Measurements from ENCODE around the gene PLAC9.
"Not testable (repeated sequence)": the region's sequence is repeated elsewhere in the genome, so short reads cannot be mapped to it uniquely, and the experiment has no call there.

The PLAC9 gene

GRCh38 chr10:80133687-80134086 lies 1.2 kb downstream of the PLAC9 start:
- not testable (repeated sequence) for H2BK120ac ChIP-seq (ENCODE audit: insufficient read depth, low read length, poor library complexity); H4K12ac ChIP-seq (ENCODE audit: low read depth, low read length); DNase-seq; H2AFZ ChIP-seq (ENCODE audit: insufficient read depth, low read length, poor library complexity); H3K9me3 ChIP-seq (ENCODE audit: insufficient read depth, low read depth, low read length); H2BK5ac ChIP-seq (ENCODE audit: low read depth, low read length, poor library complexity); H3K4me2 ChIP-seq (ENCODE audit: low read length); H3K4me1 ChIP-seq (ENCODE audit: control insufficient read depth in 1 of 2, insufficient read depth in 2 of 2, low read length in 2 of 2); H3K79me2 ChIP-seq (ENCODE audit: control insufficient read depth, insufficient read depth, low read length, poor library complexity); H3K23ac ChIP-seq (ENCODE audit: low read length); H3K36me3 ChIP-seq (ENCODE audit: control insufficient read depth in 1 of 2, insufficient read depth in 2 of 2, low read length in 2 of 2); H3K4ac ChIP-seq (ENCODE audit: low read depth, low read length); H3K14ac ChIP-seq (ENCODE audit: low read length); H3K27me3 ChIP-seq (ENCODE audit: insufficient read depth, low read length); H3K4me3 ChIP-seq (ENCODE audit: low read depth, low read length); H3K18ac ChIP-seq (ENCODE audit: low read length); H3K27ac ChIP-seq (ENCODE audit: low read depth, low read length); H3K9ac ChIP-seq (ENCODE audit: low read length); H4K8ac ChIP-seq (ENCODE audit: low read depth, low read length); H4K91ac ChIP-seq (ENCODE audit: low read depth, low read length); H2AK5ac ChIP-seq (ENCODE audit: low read length); H3K79me1 ChIP-seq (ENCODE audit: low read length); H2BK12ac ChIP-seq (ENCODE audit: low read length)
- WGBS (ENCODE audit: extremely low coverage, insufficient coverage, insufficient read length): no CpG with 5 or more reads among the region's 9 CpGs

GRCh38 chr10:80136134-80136571 lies 3.6 kb downstream of the PLAC9 start:
- Histone ChIP-seq H4K91ac (ENCODE audit: low read depth, low read length) (no peak overlapping the region), H4K8ac (ENCODE audit: low read depth, low read length) (no peak overlapping the region), H3K9ac (ENCODE audit: low read length) (no peak overlapping the region), H3K27me3 (ENCODE audit: insufficient read depth, low read length) (no peaks in the 10 kb centered on the region), H3K14ac (ENCODE audit: low read length) (no peak overlapping the region), H4K12ac (ENCODE audit: low read depth, low read length) (no peak overlapping the region), H3K4me2 (ENCODE audit: low read length) (no peak overlapping the region), H2BK12ac (ENCODE audit: low read length) (no peak overlapping the region), H3K23ac (ENCODE audit: low read length) (no peak overlapping the region), H3K4me1 (ENCODE audit: control insufficient read depth in 1 of 2, insufficient read depth in 2 of 2, low read length in 2 of 2) (peaks cover 4 to 9% of the 10 kb centered on the region in 2 experiments), H2BK120ac (ENCODE audit: insufficient read depth, low read length, poor library complexity) (no peak overlapping the region), H3K79me1 (ENCODE audit: low read length) (peaks cover 7% of the 10 kb centered on the region), H2AFZ (ENCODE audit: insufficient read depth, low read length, poor library complexity) (no peak overlapping the region), H3K36me3 (ENCODE audit: control insufficient read depth in 1 of 2, insufficient read depth in 2 of 2, low read length in 2 of 2) (no peaks in the 10 kb centered on the region), H3K18ac (ENCODE audit: low read length) (no peak overlapping the region), H2AK5ac (ENCODE audit: low read length) (no peak overlapping the region), H3K4me3 (ENCODE audit: low read depth, low read length) (no peak overlapping the region), H3K79me2 (ENCODE audit: control insufficient read depth, insufficient read depth, low read length, poor library complexity) (peaks cover 4% of the 10 kb centered on the region), H2BK5ac (ENCODE audit: low read depth, low read length, poor library complexity) (no peak overlapping the region), H3K9me3 (ENCODE audit: insufficient read depth, low read depth, low read length) (no peaks in the 10 kb centered on the region), H3K27ac (ENCODE audit: low read depth, low read length) (no peak overlapping the region), H3K4ac (ENCODE audit: low read depth, low read length) (no peak overlapping the region)
- WGBS (ENCODE audit: extremely low coverage, insufficient coverage, insufficient read length): no CpG with 5 or more reads among the region's 8 CpGs
- no peak for DNase-seq

- Histone ChIP-seq H2AFZ (ENCODE audit: insufficient read depth, low read length, poor library complexity) (no peak overlapping the region), H3K36me3 (ENCODE audit: control insufficient read depth in 1 of 2, insufficient read depth in 2 of 2, low read length in 2 of 2) (no peaks in the 10 kb centered on the region)
Measured at GRCh38 chr10:80137031-80137862, 4.7 kb downstream of the PLAC9 start.

GRCh38 chr10:80137920-80138319 lies 5.4 kb downstream of the PLAC9 start:
- no peak overlapping the region for H4K12ac ChIP-seq (ENCODE audit: low read depth, low read length)
- H3K4ac ChIP-seq (ENCODE audit: low read depth, low read length): no peak overlapping the region
- WGBS (ENCODE audit: extremely low coverage, insufficient coverage, insufficient read length): no CpG with 5 or more reads among the region's 4 CpGs
- no peak overlapping the region for H2AFZ ChIP-seq (ENCODE audit: insufficient read depth, low read length, poor library complexity)
- H3K9me3 ChIP-seq (ENCODE audit: insufficient read depth, low read depth, low read length): no peaks in the 10 kb centered on the region
- no peak overlapping the region for H2AK5ac ChIP-seq (ENCODE audit: low read length)
- H3K79me1 ChIP-seq (ENCODE audit: low read length): no peaks in the 10 kb centered on the region
- no peak overlapping the region for H2BK120ac ChIP-seq (ENCODE audit: insufficient read depth, low read length, poor library complexity)
- H3K23ac ChIP-seq (ENCODE audit: low read length): no peak overlapping the region
- no peak overlapping the region for H4K91ac ChIP-seq (ENCODE audit: low read depth, low read length)
- no peak overlapping the region for H3K4me3 ChIP-seq (ENCODE audit: low read depth, low read length)
- no peak overlapping the region for H2BK5ac ChIP-seq (ENCODE audit: low read depth, low read length, poor library complexity)
- H3K9ac ChIP-seq (ENCODE audit: low read length): no peak overlapping the region
- H3K27ac ChIP-seq (ENCODE audit: low read depth, low read length): no peak overlapping the region
- H3K18ac ChIP-seq (ENCODE audit: low read length): no peak overlapping the region
- DNase-seq: no peak
- H3K14ac ChIP-seq (ENCODE audit: low read length): no peak overlapping the region
- no peak overlapping the region for H3K4me2 ChIP-seq (ENCODE audit: low read length)
- H2BK12ac ChIP-seq (ENCODE audit: low read length): no peak overlapping the region
- H3K79me2 ChIP-seq (ENCODE audit: control insufficient read depth, insufficient read depth, low read length, poor library complexity): no peaks in the 10 kb centered on the region
- no peak overlapping the region for H4K8ac ChIP-seq (ENCODE audit: low read depth, low read length)
- no peaks in the 10 kb centered on the region for H3K27me3 ChIP-seq (ENCODE audit: insufficient read depth, low read length)
- H3K36me3 ChIP-seq (ENCODE audit: control insufficient read depth in 1 of 2, insufficient read depth in 2 of 2, low read length in 2 of 2): no peaks in the 10 kb centered on the region
- H3K4me1 ChIP-seq (ENCODE audit: control insufficient read depth in 1 of 2, insufficient read depth in 2 of 2, low read length in 2 of 2): peaks cover 0 to 3% of the 10 kb centered on the region in 2 experiments

More at GRCh38 chr10:80137031-80137862, 4.7 kb downstream of the PLAC9 start:
- H3K23ac ChIP-seq (ENCODE audit: low read length): no peak overlapping the region
- H3K18ac ChIP-seq (ENCODE audit: low read length): no peak overlapping the region
- H3K27me3 ChIP-seq (ENCODE audit: insufficient read depth, low read length): no peaks in the 10 kb centered on the region
- no peak overlapping the region for H3K4me2 ChIP-seq (ENCODE audit: low read length)
- H2BK5ac ChIP-seq (ENCODE audit: low read depth, low read length, poor library complexity): no peak overlapping the region
- no peak overlapping the region for H4K8ac ChIP-seq (ENCODE audit: low read depth, low read length)
- H3K79me2 ChIP-seq (ENCODE audit: control insufficient read depth, insufficient read depth, low read length, poor library complexity): peaks cover 4% of the 10 kb centered on the region
- no peak overlapping the region for H2BK12ac ChIP-seq (ENCODE audit: low read length)
- H3K9ac ChIP-seq (ENCODE audit: low read length): no peak overlapping the region
- no peaks in the 10 kb centered on the region for H3K9me3 ChIP-seq (ENCODE audit: insufficient read depth, low read depth, low read length)
- H3K4me3 ChIP-seq (ENCODE audit: low read depth, low read length): no peak overlapping the region
- no CpG with 5 or more reads among the region's 14 CpGs for WGBS (ENCODE audit: extremely low coverage, insufficient coverage, insufficient read length)
- H3K4me1 ChIP-seq (ENCODE audit: control insufficient read depth in 1 of 2, insufficient read depth in 2 of 2, low read length in 2 of 2): peaks cover 0 to 5% of the 10 kb centered on the region in 2 experiments
- H3K14ac ChIP-seq (ENCODE audit: low read length): no peak overlapping the region
- H3K27ac ChIP-seq (ENCODE audit: low read depth, low read length): no peak overlapping the region
- no peak for DNase-seq
- H3K79me1 ChIP-seq (ENCODE audit: low read length): peaks cover 5% of the 10 kb centered on the region
- H2AK5ac ChIP-seq (ENCODE audit: low read length): no peak overlapping the region
- H4K91ac ChIP-seq (ENCODE audit: low read depth, low read length): no peak overlapping the region
- H2BK120ac ChIP-seq (ENCODE audit: insufficient read depth, low read length, poor library complexity): no peak overlapping the region
- H3K4ac ChIP-seq (ENCODE audit: low read depth, low read length): no peak overlapping the region
- no peak overlapping the region for H4K12ac ChIP-seq (ENCODE audit: low read depth, low read length)

Data from trophoblast cell (in vitro differentiated cells and primary cell).